ENCODE results near the gene BCAM. TPM values are rescaled to one million over a fixed set of nuclear protein-coding genes. Genes with fewer than 3 reads are reported as not detected.

The BCAM gene
- total and polyA plus RNA-seq, 12 donors, result 5.1 to 81.1 (median 44.7) TPM

DNA sequence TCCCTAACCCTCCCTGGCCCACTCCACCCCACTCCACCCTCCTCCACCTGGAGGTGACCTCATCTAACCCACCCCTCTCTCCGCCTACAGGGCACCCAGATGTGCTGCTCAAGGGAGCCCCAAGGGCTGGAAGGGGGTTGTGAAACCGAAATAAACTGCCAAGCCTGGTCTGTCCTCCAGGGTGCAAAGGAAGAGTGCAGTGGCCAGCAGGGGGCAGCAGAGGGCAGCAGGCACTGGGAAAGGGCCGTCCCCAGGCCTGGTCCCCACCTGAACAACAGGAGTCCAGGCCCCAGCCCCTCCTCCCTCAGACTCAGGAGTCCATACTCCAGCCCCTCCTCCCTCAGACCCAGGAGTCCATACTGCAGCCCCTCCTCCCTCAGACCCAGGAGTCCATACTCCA lies 8.4 kb upstream of the BCAM start:
- Histone ChIP-seq H3K4me3 (no peak overlapping the region), H3K27ac (no peak overlapping the region), H3K4me1 (replicated peaks in 1 of 2) (no peaks in the 10 kb centered on the region), H3K36me3 (replicated peaks in 1 of 2) (no peaks in the 10 kb centered on the region), H3K9me3 (replicated peaks in 1 of 3) (no peaks in the 10 kb centered on the region), H3K27me3 (no peaks in the 10 kb centered on the region)
- 0 to 8% (median 1%) methylated on average over 1 to 3 of the region's 3 CpGs for WGBS, 4 donors
- intact Hi-C loops (cut with DNase I), result loop anchor here in 1 of 2 donors (5.0 kb wide), 1 partner anchor 42 kb away; no protein-coding TSS in a partner anchor
- TF ChIP-seq, protein P1, sequence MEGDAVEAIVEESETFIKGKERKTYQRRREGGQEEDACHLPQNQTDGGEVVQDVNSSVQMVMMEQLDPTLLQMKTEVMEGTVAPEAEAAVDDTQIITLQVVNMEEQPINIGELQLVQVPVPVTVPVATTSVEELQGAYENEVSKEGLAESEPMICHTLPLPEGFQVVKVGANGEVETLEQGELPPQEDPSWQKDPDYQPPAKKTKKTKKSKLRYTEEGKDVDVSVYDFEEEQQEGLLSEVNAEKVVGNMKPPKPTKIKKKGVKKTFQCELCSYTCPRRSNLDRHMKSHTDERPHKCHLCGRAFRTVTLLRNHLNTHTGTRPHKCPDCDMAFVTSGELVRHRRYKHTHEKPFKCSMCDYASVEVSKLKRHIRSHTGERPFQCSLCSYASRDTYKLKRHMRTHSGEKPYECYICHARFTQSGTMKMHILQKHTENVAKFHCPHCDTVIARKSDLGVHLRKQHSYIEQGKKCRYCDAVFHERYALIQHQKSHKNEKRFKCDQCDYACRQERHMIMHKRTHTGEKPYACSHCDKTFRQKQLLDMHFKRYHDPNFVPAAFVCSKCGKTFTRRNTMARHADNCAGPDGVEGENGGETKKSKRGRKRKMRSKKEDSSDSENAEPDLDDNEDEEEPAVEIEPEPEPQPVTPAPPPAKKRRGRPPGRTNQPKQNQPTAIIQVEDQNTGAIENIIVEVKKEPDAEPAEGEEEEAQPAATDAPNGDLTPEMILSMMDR (IDR thresholded peaks at IDR 0.05), result peak; percentile 93 to 99 (median 98)
- TF ChIP-seq POLR2A (IDR thresholded peaks at IDR 0.05), result no peak
- DNase-seq, result peak; percentile 87 to 94 (median 89)

DNA sequence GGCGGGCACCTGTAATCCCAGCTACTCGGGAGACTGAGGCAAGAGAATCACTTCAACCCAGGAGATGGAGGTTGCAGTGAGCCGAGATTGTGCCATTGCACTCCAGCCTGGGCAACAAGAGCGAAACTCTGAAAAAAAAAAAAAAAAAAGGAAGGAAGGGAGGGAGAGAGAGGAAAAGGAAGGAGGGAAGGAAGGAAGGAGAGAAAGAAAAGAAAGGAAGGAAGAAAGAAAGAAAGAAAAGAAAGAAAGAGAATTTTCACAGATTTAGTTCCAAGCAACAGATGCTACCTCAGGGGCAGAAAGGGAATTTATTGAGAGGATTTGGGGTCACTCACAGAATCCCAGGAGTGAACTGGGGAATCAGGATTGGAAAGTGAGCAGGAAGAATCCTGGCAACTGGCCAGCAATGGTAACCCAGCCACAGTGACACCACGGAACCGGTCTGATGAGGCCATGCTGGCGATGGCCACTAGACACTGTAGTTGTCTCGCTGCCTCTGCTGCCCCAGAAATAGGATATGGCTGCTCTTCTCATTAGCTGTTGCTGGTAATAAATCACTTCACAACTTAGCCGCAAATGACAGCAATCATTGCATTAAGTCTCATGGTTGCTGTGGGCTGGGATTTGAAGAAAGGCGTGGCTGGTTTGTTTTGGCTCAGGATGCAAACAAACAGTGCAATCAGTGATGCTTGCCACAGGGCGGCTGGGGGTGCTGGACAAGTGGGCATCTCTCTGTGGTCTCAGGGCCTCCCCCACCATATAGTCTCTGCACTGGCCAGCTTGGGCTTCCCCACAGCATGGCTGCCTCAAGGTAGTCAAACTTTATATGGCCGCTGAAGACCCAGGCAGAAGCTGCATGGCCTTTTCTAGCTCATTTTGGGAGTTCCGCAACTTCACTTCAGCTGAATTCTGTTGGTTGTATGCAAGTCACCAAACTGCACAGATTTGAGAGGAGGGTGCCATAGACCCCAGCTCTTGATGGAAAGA lies 5.2 kb upstream of the BCAM start:
- intact Hi-C loops (cut with DNase I), result loop anchor here in 1 of 2 donors (5.0 kb wide), 1 partner anchor 39 kb away; no protein-coding TSS in a partner anchor
- TF ChIP-seq, protein P1 (IDR thresholded peaks at IDR 0.05), result no peak
- TF ChIP-seq POLR2A (IDR thresholded peaks at IDR 0.05), result no peak
- H3K27ac ChIP-seq, result no peak overlapping the region
- DNase-seq, result no peak
- H3K27me3 ChIP-seq, result no peaks in the 10 kb centered on the region
- no peak overlapping the region for H3K4me3 ChIP-seq
- H3K9me3 ChIP-seq (replicated peaks in 1 of 3), result no peaks in the 10 kb centered on the region
- peaks cover 10 to 12% of the 10 kb centered on the region in 2 donors for H3K4me1 ChIP-seq (replicated peaks in 1 of 2)
- WGBS, 4 donors, result 89 to 94% (median 92%) methylated on average over 10 to 13 of the region's 13 CpGs
- no peaks in the 10 kb centered on the region for H3K36me3 ChIP-seq (replicated peaks in 1 of 2)

DNA sequence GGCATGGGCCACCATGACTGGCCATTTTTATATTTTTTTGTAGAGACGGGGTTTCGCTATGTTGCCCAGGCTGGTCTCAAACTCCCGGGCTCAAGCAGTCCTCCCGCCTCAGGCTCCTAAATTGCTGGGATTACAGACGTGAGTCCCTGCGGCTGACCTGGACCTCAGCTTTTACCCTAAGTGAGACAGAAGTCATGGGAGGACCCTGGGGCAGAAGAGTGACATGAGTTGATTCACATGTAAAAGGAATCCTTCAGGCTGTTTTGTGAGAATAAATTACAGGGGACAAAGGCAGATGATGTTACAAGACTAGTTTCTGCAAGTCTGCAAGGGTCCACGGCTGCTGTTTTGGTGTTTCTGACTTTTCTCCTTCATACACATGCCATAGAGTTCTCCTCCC lies 2.6 kb upstream of the BCAM start:
- no peaks in the 10 kb centered on the region for H3K9me3 ChIP-seq (replicated peaks in 1 of 3)
- intact Hi-C loops (cut with DNase I), result no loop called here
- no peak overlapping the region for H3K27ac ChIP-seq
- TF ChIP-seq, protein P1 (IDR thresholded peaks at IDR 0.05), result no peak
- no peak for TF ChIP-seq POLR2A (IDR thresholded peaks at IDR 0.05)
- no peak overlapping the region for H3K4me3 ChIP-seq
- 81 to 90% (median 84%) methylated on average over 7 of the region's 7 CpGs for WGBS, 4 donors
- H3K27me3 ChIP-seq, result no peaks in the 10 kb centered on the region
- H3K36me3 ChIP-seq (replicated peaks in 1 of 2), result no peaks in the 10 kb centered on the region
- peaks cover 16 to 18% of the 10 kb centered on the region in 2 donors for H3K4me1 ChIP-seq (replicated peaks in 1 of 2)
- DNase-seq, result no peak

DNA sequence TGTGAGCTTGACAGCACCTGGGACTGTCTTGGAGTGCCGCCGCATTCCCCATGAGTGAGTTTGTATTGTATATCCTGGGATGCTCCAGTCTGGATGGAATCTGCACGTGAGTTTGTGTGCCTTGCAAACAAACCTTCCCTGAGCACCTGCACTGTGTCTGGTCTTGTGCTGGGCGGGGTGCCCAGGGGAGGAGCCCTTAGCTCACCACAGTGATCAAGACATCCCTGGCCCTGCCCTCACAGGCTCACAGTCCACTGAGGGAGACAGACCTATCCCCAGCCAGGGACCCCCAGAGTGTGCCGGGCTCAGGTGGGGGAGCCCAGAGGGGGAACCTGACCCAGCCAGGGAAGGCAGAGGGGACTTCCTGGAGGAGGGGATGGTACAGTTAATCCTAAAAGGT lies 1.7 kb upstream of the BCAM start:
- H3K27me3 ChIP-seq, result no peaks in the 10 kb centered on the region
- peaks cover 16 to 18% of the 10 kb centered on the region in 2 donors for H3K4me1 ChIP-seq (replicated peaks in 1 of 2)
- no peaks in the 10 kb centered on the region for H3K36me3 ChIP-seq (replicated peaks in 1 of 2)
- DNase-seq, result peak in 3 of 7 donors; percentile 21 to 33 (median 22)
- intact Hi-C loops (cut with DNase I), result no loop called here
- peak overlapping the region in 1 of 5 donors; percentile 84 for H3K27ac ChIP-seq
- H3K9me3 ChIP-seq (replicated peaks in 1 of 3), result no peaks in the 10 kb centered on the region
- TF ChIP-seq, protein P1 (IDR thresholded peaks at IDR 0.05), result no peak
- TF ChIP-seq POLR2A (IDR thresholded peaks at IDR 0.05), result no peak
- H3K4me3 ChIP-seq, result no peak overlapping the region
- WGBS, 4 donors, result 78 to 81% (median 81%) methylated on average over 5 of the region's 5 CpGs
